ENCODE data around the gene GNG2. TPM values are rescaled to one million over a fixed set of nuclear protein-coding genes. Genes with fewer than 3 reads are reported as not detected.

GNG2 gene
- total RNA-seq, 1 experiment from 2014 or later, result 8.6 TPM

DNA sequence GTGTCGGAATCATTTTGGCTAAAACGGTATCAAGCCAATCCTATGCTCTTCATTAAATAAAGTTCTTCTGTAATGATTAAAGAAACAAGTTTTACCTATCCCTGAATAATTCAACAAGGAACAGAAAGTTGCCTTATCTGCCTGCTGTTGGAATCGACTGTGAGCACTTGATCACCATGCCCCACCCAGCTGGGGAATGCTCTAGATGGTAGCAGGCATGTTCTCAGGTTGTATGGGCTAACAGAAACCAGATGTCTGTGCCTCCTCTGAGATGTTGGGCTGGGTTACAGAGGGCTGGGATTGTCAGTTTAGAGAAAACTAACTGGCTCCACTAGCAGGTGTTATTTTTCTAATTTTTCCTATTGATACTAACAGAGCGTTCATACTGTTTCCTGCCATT, 157.8 kb downstream of the GNG2 start:
- no peak overlapping the region for H3K4me3 Mint-ChIP-seq (ENCODE audit: unreplicated experiment)
- no peaks in the 10 kb centered on the region for H3K9me3 Mint-ChIP-seq (ENCODE audit: unreplicated experiment)
- ChIA-PET CTCF (no interaction called here), POLR2A (no interaction called here)
- Histone ChIP-seq H3K4me1 (no peaks in the 10 kb centered on the region), H3K9me3 (no peaks in the 10 kb centered on the region), H3K27me3 (replicated peaks; ENCODE audit: control insufficient read depth, insufficient read depth, low read length) (no peaks in the 10 kb centered on the region), H3K36me3 (ENCODE audit: control insufficient read depth, insufficient read depth, low read length) (no peaks in the 10 kb centered on the region), H3K4me3 (ENCODE audit: low read depth, low read length) (no peak overlapping the region)
- intact Hi-C loops (cut with micrococcal nuclease; ENCODE audit: unreplicated experiment), result loop anchor here (10.0 kb wide), 1 partner anchor 47 kb away; the partner anchor contains the start of gene NID2
- H3K27me3 Mint-ChIP-seq (ENCODE audit: insufficient read depth, unreplicated experiment), result no peaks in the 10 kb centered on the region
- no peaks in the 10 kb centered on the region for H3K4me1 Mint-ChIP-seq (ENCODE audit: low read depth, unreplicated experiment)
- H3K36me3 Mint-ChIP-seq (ENCODE audit: insufficient read depth, unreplicated experiment), result peaks cover 22% of the 10 kb centered on the region
- DNase-seq, result no peak
- no peak overlapping the region for H3K27ac Mint-ChIP-seq (ENCODE audit: unreplicated experiment)
- no TSS peak for BruUV-seq (replicated peaks)
- TF ChIP-seq, protein P1, sequence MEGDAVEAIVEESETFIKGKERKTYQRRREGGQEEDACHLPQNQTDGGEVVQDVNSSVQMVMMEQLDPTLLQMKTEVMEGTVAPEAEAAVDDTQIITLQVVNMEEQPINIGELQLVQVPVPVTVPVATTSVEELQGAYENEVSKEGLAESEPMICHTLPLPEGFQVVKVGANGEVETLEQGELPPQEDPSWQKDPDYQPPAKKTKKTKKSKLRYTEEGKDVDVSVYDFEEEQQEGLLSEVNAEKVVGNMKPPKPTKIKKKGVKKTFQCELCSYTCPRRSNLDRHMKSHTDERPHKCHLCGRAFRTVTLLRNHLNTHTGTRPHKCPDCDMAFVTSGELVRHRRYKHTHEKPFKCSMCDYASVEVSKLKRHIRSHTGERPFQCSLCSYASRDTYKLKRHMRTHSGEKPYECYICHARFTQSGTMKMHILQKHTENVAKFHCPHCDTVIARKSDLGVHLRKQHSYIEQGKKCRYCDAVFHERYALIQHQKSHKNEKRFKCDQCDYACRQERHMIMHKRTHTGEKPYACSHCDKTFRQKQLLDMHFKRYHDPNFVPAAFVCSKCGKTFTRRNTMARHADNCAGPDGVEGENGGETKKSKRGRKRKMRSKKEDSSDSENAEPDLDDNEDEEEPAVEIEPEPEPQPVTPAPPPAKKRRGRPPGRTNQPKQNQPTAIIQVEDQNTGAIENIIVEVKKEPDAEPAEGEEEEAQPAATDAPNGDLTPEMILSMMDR (IDR thresholded peaks at IDR 0.05; ENCODE audit: insufficient read depth in 1 of 2, low read depth in 1 of 2, low read length in 1 of 2, severe bottlenecking in 1 of 2, unreplicated experiment in 1 of 2), result no peak

DNA sequence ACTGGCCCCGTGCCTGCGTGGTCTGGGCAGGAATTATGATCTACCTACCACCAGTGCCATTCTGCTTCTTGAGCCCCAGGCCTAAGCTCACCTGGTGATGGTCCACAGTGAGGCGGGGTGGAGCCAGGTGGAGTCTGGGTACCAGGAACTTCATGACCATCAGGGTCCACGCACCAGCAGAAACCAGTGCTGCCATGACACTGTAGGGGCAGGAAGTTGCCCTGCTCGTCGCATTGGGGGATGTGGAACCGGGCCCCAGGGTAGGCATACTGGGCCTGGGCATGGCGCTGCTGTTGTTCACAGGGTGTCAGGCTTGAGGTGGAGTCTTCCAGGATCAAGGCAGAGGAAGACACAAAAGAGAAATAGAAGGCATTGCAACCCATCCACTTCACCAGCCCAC, 158.6 kb downstream of the GNG2 start:
- Histone ChIP-seq H3K9me3 (no peaks in the 10 kb centered on the region), H3K4me3 (ENCODE audit: low read depth, low read length) (no peak overlapping the region), H3K4me1 (no peaks in the 10 kb centered on the region), H3K27me3 (replicated peaks; ENCODE audit: control insufficient read depth, insufficient read depth, low read length) (no peaks in the 10 kb centered on the region), H3K36me3 (ENCODE audit: control insufficient read depth, insufficient read depth, low read length) (no peaks in the 10 kb centered on the region)
- Mint-ChIP-seq H3K27ac (ENCODE audit: unreplicated experiment) (no peak overlapping the region), H3K27me3 (ENCODE audit: insufficient read depth, unreplicated experiment) (no peaks in the 10 kb centered on the region), H3K4me3 (ENCODE audit: unreplicated experiment) (no peak overlapping the region), H3K4me1 (ENCODE audit: low read depth, unreplicated experiment) (no peaks in the 10 kb centered on the region), H3K9me3 (ENCODE audit: unreplicated experiment) (no peaks in the 10 kb centered on the region), H3K36me3 (ENCODE audit: insufficient read depth, unreplicated experiment) (peaks cover 17% of the 10 kb centered on the region)
- intact Hi-C loops (cut with micrococcal nuclease; ENCODE audit: unreplicated experiment), result loop anchor here (10.0 kb wide), 1 partner anchor 46 kb away; the partner anchor contains the start of gene NID2
- BruUV-seq (replicated peaks), result no TSS peak
- ChIA-PET CTCF (no interaction called here), POLR2A (no interaction called here)
- DNase-seq, result no peak
- TF ChIP-seq, protein P1 (IDR thresholded peaks at IDR 0.05; ENCODE audit: insufficient read depth in 1 of 2, low read depth in 1 of 2, low read length in 1 of 2, severe bottlenecking in 1 of 2, unreplicated experiment in 1 of 2), result no peak

Other genes starting within 250 kb of the GNG2 start
- 35.7 and 42.2 TPM in 2 replicates for gene FRMD6, start 208.7 kb upstream of the GNG2 start, total RNA-seq (2022)
- 217 and 223 TPM in 2 replicates for gene RTRAF, start 128.9 kb downstream of the GNG2 start, total RNA-seq (2022)
- 9.5 and 10.8 TPM in 2 replicates for gene NID2, start 208.4 kb downstream of the GNG2 start, total RNA-seq (2022)

Measured in Caco-2 (cell line).